EL (cell line): ENCODE results near the gene FCGR3A.

Experiments
- DNase-seq: peaks from one replicate; pipeline ENCODE4 v3.0.0-alpha.2; 2016

FCGR3A gene

DNA sequence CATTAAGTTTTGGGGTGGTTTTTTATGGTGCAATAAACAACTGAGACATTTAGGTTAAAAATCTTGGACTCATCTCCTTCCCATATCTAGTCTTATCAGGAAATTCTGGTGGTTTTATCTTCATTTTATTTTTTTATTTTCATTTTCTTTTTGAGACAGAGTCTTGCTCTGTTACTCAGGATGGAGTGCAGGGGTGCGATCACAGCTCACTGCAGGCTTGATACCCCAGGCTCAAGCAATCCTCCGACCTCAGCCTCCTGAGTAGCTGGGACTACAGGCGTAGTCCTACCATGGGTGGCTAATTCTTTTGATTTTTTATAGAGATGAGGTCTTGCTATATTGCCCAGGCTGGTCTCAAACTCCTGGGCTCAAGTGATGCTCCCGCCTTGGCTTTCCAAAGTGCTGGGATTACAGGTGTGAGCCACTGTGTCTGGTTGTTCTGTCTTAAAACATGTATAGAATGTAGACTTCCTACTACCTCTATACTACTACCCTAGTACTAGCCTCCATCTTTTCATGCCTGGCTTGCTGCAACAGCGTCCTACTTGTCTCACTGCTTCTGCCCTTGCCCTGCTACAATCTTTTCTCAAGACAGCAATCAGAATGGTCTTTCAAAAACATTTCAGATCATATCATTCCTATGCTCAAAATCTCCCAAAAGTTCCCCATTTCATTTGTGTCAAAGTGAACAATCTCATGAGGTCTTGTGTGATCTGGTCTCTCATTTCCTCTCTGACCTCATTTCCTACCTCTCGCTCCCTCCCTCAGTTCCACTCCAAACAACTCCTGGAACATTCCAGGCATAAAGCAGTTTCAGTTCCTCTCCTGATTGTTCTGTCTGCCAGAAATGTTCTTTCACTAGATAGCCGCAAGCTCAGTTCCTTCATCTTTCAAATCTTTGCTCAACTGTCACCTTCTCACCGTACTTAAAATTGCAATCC lies 50.2 kb downstream of the FCGR3A start:
- DNase-seq = no peak

DNA sequence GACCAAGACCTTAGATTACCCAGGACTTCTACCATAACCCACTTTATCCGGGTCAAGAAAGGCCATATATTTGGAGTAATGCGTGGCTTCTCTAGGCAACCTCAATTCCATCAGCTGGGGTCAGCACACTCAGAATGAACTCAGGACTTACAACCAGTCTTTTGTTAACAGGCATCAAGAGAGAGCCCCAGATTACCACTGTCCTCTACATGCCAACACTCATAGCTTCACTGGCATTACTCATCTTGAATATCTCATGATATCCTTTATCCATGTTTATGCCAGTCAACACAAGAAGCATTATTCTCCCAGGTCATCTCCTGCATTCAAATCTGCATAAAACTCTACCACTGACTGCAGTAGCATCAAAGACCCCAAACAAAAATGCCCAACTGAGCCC lies 51.0 kb downstream of the FCGR3A start:
- DNase-seq = no peak

DNA sequence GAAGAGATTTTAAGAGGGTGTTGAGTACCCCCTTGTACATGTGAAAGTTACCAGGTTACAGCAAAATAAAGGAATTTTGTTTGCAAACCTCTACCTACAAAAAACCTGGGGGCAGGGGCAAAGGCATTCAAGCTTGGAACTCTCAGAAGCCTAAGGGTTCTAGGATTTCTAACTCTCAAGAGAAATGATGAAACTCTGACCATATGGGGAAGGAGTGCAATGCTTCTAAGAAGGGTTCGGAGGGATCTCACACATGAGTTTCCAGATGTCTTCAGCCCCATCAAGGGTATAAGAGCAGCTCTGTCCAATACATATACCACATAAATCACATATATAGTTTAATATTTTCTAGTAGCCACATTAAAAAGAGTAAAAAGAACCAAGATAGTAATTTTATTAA lies 51.7 kb downstream of the FCGR3A start:
- no peak for DNase-seq

DNA sequence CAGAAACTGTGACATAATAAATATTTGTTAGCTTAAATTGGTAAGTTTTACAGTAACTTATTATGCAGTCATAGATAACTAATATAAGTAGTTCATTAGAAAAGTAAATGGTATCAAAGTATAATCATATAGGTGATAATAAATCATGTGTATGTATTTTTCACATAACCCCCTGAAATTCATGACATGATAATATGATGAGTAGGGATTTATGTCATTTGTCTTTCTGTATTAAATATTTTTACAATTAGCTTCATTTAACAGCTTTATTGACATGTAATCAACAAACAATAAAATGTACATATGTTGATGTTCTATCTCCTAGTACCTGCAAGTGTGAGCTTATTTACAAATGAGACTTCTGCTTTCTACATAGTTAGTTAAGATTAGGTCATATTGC lies 54.1 kb downstream of the FCGR3A start:
- no peak for DNase-seq

DNA sequence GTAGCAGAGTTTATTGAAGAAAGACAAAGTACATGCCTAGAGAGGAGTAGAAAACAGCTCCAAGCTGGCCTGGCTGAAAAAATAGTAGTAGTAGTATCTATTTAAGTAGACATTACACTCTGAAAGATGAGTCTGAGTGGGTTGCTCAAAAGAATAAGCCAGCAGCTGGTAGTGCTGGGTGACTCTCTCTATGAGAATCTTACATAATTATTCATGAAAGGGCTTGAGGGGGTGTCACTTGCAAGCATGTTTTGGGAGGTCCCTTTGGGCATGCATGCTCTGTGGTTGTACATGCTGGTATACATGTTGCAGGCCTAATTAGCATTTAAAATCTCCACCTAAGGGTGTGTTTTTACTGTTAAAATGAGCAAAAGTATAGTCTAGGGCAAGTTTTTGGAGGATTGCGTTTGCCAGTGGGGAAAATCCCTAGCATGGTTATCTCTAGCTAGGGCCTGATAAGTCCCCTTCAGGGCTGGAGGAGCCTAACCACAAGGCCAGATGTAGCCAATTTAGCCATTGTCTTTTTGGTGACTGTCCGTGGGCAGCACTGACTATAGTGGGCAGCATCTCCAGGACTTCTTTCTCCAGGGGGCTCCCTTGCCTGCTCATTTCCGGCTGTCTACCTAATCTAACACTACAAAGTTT lies 55.4 kb downstream of the FCGR3A start:
- DNase-seq = no peak

DNA sequence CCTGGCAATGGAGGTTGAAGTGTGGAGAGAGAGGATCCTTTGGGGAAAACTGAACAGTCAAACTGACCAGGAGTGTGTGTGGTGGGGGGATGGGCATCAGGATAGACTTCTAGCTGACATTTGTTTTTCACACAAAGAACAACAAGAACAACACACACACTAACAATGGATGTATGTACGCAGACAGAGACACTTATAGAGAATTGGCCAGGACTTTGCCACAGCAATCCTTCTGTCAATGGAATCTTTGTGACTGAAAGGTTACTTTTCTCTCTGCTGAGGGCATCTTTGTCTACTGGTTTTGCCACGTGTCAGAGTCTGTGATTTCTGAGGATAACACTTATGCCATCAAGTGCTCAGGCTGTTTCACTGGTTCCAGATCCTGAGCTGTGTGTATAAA lies 56.8 kb downstream of the FCGR3A start:
- DNase-seq = no peak
